OCI-LY7 (cell line): ENCODE results near the gene TLE3.

Experiments used
- EZH2phosphoT487 ChIP-seq: fragments of 200-600 bp; sonication (generic); IDR thresholded peaks from 2 replicates; pipeline ENCODE4 v1.6.1; 2018; ENCODE audit warnings: low read depth, borderline replicate concordance, mild to moderate bottlenecking, mixed run types, antibody characterized with exemption, low read length, moderate library complexity, mixed read lengths
- TF ChIP-seq, protein P1 (sequence below): fragments of 200-600 bp; sonication (generic); conservative IDR thresholded peaks from 2 replicates; pipeline ENCODE4 v1.5.1; 2014; ENCODE audit warnings: mild to moderate bottlenecking, antibody characterized with exemption, low read length, moderate library complexity, mixed read lengths

DNA sequence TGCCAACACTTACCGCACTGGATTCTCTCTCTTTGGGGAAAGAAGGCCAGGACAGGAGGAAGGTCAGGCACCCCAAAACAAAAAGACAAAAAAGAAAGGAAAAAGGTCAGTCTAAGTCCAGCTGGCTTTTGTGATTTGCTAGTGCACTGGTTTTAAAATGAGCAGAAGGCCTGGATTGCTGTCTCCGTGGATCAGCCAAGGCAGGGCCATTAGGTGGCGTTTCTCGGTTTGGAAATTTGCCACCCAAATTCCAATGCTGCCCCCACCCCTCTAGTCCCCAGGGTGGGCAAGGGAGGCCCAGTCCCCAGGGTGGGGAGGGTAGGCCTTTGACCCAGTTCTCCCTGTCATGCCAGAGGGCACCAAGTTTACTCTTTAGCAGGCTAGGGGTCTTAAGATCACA, 33.3 kb downstream of the TLE3 start:
- TF ChIP-seq, protein P1, sequence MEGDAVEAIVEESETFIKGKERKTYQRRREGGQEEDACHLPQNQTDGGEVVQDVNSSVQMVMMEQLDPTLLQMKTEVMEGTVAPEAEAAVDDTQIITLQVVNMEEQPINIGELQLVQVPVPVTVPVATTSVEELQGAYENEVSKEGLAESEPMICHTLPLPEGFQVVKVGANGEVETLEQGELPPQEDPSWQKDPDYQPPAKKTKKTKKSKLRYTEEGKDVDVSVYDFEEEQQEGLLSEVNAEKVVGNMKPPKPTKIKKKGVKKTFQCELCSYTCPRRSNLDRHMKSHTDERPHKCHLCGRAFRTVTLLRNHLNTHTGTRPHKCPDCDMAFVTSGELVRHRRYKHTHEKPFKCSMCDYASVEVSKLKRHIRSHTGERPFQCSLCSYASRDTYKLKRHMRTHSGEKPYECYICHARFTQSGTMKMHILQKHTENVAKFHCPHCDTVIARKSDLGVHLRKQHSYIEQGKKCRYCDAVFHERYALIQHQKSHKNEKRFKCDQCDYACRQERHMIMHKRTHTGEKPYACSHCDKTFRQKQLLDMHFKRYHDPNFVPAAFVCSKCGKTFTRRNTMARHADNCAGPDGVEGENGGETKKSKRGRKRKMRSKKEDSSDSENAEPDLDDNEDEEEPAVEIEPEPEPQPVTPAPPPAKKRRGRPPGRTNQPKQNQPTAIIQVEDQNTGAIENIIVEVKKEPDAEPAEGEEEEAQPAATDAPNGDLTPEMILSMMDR, result no peak
- no peak for TF ChIP-seq EZH2phosphoT487
